Lung (tissue), 12 donors: ENCODE results near the gene MB21D2. TPM values are rescaled to one million over a fixed set of nuclear protein-coding genes. Genes with fewer than 3 reads are reported as not detected.

Source experiments
- ATAC-seq: fragments of 200-7000 bp; cut with Tn5 transposase; one replicate; pipeline ENCODE4 v1.9.1; 2020; ENCODE audit warnings: moderate number of reproducible peaks; ENCODE audit not compliant: insufficient read depth, low FRiP score
- DNase-seq, 3 donors: peaks; one replicate each; pipeline ENCODE4 v3.0.0-alpha.2; 2013 to 2017
- H3K27ac ChIP-seq, 2 donors: one replicate each; pipeline ENCODE4 v1.5.1; 2013; ENCODE audit warnings: mild to moderate bottlenecking in 2 of 2, moderate library complexity in 2 of 2, control low read depth in 1 of 2, inconsistent platforms in 1 of 2, low read depth in 1 of 2, low read length in 1 of 2
- H3K27me3 ChIP-seq, 3 donors: one replicate each; pipeline ENCODE4 v1.5.1; 2013; ENCODE audit warnings: low read length in 2 of 3; ENCODE audit not compliant: control insufficient read depth in 3 of 3, insufficient read depth in 3 of 3
- H3K36me3 ChIP-seq, 4 donors: one replicate each; pipeline ENCODE4 v1.5.1; 2013; ENCODE audit warnings: low read length in 4 of 4, mild to moderate bottlenecking in 1 of 4, moderate library complexity in 1 of 4; ENCODE audit not compliant: control insufficient read depth in 4 of 4, insufficient read depth in 4 of 4
- H3K4me1 ChIP-seq, 5 donors: one replicate each; pipeline ENCODE4 v1.5.1; 2013; ENCODE audit warnings: low read length in 5 of 5, mild to moderate bottlenecking in 2 of 5, moderate library complexity in 1 of 5; ENCODE audit not compliant: control insufficient read depth in 5 of 5, insufficient read depth in 5 of 5
- H3K4me3 ChIP-seq: one replicate; pipeline ENCODE4 v1.5.1; 2013; ENCODE audit warnings: mild to moderate bottlenecking, control low read depth, moderate library complexity
- H3K9ac ChIP-seq, 2 donors: one replicate each; pipeline ENCODE4 v1.5.1; 2013; ENCODE audit warnings: low read length in 2 of 2, control low read depth in 1 of 2; ENCODE audit not compliant: insufficient read depth in 1 of 2
- H3K9me3 ChIP-seq, 4 donors: one replicate each; pipeline ENCODE4 v1.5.1; 2013; ENCODE audit warnings: low read length in 3 of 4, mild to moderate bottlenecking in 1 of 4, moderate library complexity in 1 of 4; ENCODE audit not compliant: control insufficient read depth in 4 of 4, insufficient read depth in 3 of 4
- CTCF ChIP-seq: IDR thresholded peaks from 2 replicates; pipeline ENCODE4 v1.5.1; 2012; ENCODE audit warnings: mild to moderate bottlenecking; ENCODE audit errors: control extremely low read depth, extremely low read depth
- WGBS, 2 donors: extraction: QIAGEN DNeasy Blood & Tissue Kit; methylation state at CpG; one replicate each; pipeline ENCODE4 v1.1.7; 2013; 5-methylcytosine and 5-hydroxymethylcytosine counted together
- polyA plus RNA-seq, 2 donors: library from polyadenylated mRNA; stranded (reverse); fragments of 200-250 nt; gene quantifications; one replicate each; pipeline ENCODE4 v1.2.1, GENCODE V29; 2013
- total RNA-seq, 2 donors: library from RNA; depleted of rRNA in 1 of 2; stranded (reverse); fragments of >200 nt in 1 of 2; gene quantifications; one replicate each; pipeline ENCODE4 v1.2.1, GENCODE V29; 2014 to 2021
- donor health status: control.
- donor health status: control.
- donor health status: Bipolar disorder and iron deficiency.
- donor health status: healthy.
- donor health status: DM: yes; HTN: yes; CAD: no.

The MB21D2 gene
- total and polyA plus RNA-seq, 4 donors = 2.8 to 6.3 (median 4.6) TPM

- no peak for TF ChIP-seq CTCF
- ATAC-seq = no peak
- H3K4me1 ChIP-seq = peaks cover 0 to 14% (median 0%) of the 10 kb centered on the region in 5 donors
- no peak overlapping the region for H3K27ac ChIP-seq
- H3K9ac ChIP-seq = no peak overlapping the region
- H3K4me3 ChIP-seq = no peak overlapping the region
- no peak for DNase-seq
- H3K27me3 ChIP-seq = no peaks in the 10 kb centered on the region
- 79 to 84% methylated on average over 1 of the region's 1 CpG for WGBS, 2 donors
- no peaks in the 10 kb centered on the region for H3K36me3 ChIP-seq
- H3K9me3 ChIP-seq = peaks cover 0 to 2% (median 0%) of the 10 kb centered on the region in 4 donors
Measured at GRCh38 chr3:192906940-192907339, 10.7 kb downstream of the MB21D2 start.

- Histone ChIP-seq H3K9ac (no peak overlapping the region), H3K27ac (no peak overlapping the region), H3K27me3 (no peaks in the 10 kb centered on the region), H3K4me1 (peaks cover 0 to 14% (median 0%) of the 10 kb centered on the region in 5 donors), H3K4me3 (no peak overlapping the region), H3K9me3 (peaks cover 0 to 2% (median 0%) of the 10 kb centered on the region in 4 donors), H3K36me3 (no peaks in the 10 kb centered on the region)
- TF ChIP-seq CTCF = no peak
- no peak for ATAC-seq
- WGBS, 2 donors = 85 to 91% methylated on average over 3 of the region's 3 CpGs
- no peak for DNase-seq
Measured at GRCh38 chr3:192905980-192906678, 11.5 kb downstream of the MB21D2 start.

- Histone ChIP-seq H3K27ac (no peak overlapping the region), H3K27me3 (no peaks in the 10 kb centered on the region), H3K4me1 (peaks cover 0 to 14% (median 0%) of the 10 kb centered on the region in 5 donors), H3K9ac (no peak overlapping the region), H3K4me3 (no peak overlapping the region), H3K36me3 (no peaks in the 10 kb centered on the region), H3K9me3 (peaks cover 0 to 2% (median 0%) of the 10 kb centered on the region in 4 donors)
- ATAC-seq (no peak), DNase-seq (no peak)
- 94 to 96% methylated on average over 10 of the region's 10 CpGs for WGBS, 2 donors
- no peak for TF ChIP-seq CTCF
Measured at GRCh38 chr3:192904632-192905289, 12.9 kb downstream of the MB21D2 start.
